Calu3 (cell line): ENCODE results near the gene KRT32. TPM values are rescaled to one million over a fixed set of nuclear protein-coding genes. Genes with fewer than 3 reads are reported as not detected.

Experiments
- BruUV-seq: library from RNA; stranded (reverse); fragments of 400-500 nt; replicated peaks from 2 replicates; lab custom pipeline; 2021; lab: Mats Ljungman, UMichigan
- CTCF ChIA-PET: fragments of 300-600 bp; sonication (Branson Sonifier 250); formaldehyde crosslinking; loops from one replicate; lab custom pipeline; 2022; ENCODE audit warnings: antibody characterized with exemption; lab: Charles Lee
- DNase-seq: peaks from one replicate; pipeline ENCODE4 v3.0.0; 2022
- H3K27ac Mint-ChIP-seq: one replicate; pipeline ENCODE4 v1.8.0; 2022; ENCODE audit warnings: mixed read lengths; ENCODE audit not compliant: unreplicated experiment
- H3K27me3 Mint-ChIP-seq: one replicate; pipeline ENCODE4 v1.8.0; 2022; ENCODE audit warnings: mixed read lengths; ENCODE audit not compliant: unreplicated experiment
- H3K36me3 Mint-ChIP-seq: one replicate; pipeline ENCODE4 v1.8.0; 2022; ENCODE audit warnings: mild to moderate bottlenecking, moderate library complexity, mixed read lengths; ENCODE audit not compliant: insufficient read depth, unreplicated experiment
- H3K4me1 Mint-ChIP-seq: one replicate; pipeline ENCODE4 v1.8.0; 2022; ENCODE audit warnings: mild to moderate bottlenecking, low read depth, mixed read lengths; ENCODE audit not compliant: unreplicated experiment
- H3K4me3 Mint-ChIP-seq: one replicate; pipeline ENCODE4 v1.8.0; 2022; ENCODE audit warnings: mild to moderate bottlenecking, low read depth, moderate library complexity, mixed read lengths; ENCODE audit not compliant: unreplicated experiment
- H3K9me3 Mint-ChIP-seq: one replicate; pipeline ENCODE4 v1.8.0; 2022; ENCODE audit warnings: low read depth, mixed read lengths; ENCODE audit not compliant: unreplicated experiment
- CTCF ChIP-seq: fragments of 200-600 bp; IDR thresholded peaks from one replicate; pipeline ENCODE4 v1.8.0; 2022; ENCODE audit warnings: antibody characterized with exemption; ENCODE audit not compliant: unreplicated experiment
- intact Hi-C: fragments of 100-400 bp; cut with micrococcal nuclease; formaldehyde crosslinking; loops from one replicate; pipeline ENCODE4 v1.10.0; 2022; ENCODE audit not compliant: unreplicated experiment
- total RNA-seq: library from RNA; stranded (reverse); gene quantifications from 2 replicates; pipeline ENCODE4 v1.2.3, GENCODE V29; 2022

The KRT32 gene
- total RNA-seq, 1 experiment from 2014 or later: not detected

GRCh38 chr17:41439375-41439774 lies 27.8 kb downstream of the KRT32 start:
- Mint-ChIP-seq H3K9me3 (no peaks in the 10 kb centered on the region), H3K36me3 (no peaks in the 10 kb centered on the region), H3K4me1 (peaks cover 8% of the 10 kb centered on the region), H3K27ac (no peak overlapping the region), H3K27me3 (peaks cover 20% of the 10 kb centered on the region), H3K4me3 (no peak overlapping the region)
- no TSS peak for BruUV-seq
- CTCF ChIA-PET: interaction anchor here (2.0 kb wide), 1 partner anchor 21 kb away, joined by 7 read pairs; no protein-coding TSS in a partner anchor
- DNase-seq: no peak
- intact Hi-C loops: no loop called here
- no peak for TF ChIP-seq CTCF

GRCh38 chr17:41437769-41438168 lies 29.4 kb downstream of the KRT32 start:
- BruUV-seq: no TSS peak
- TF ChIP-seq CTCF: no peak
- H3K4me1 Mint-ChIP-seq: peaks cover 8% of the 10 kb centered on the region
- CTCF ChIA-PET: no interaction called here
- no peak for DNase-seq
- H3K4me3 Mint-ChIP-seq: no peak overlapping the region
- H3K36me3 Mint-ChIP-seq: no peaks in the 10 kb centered on the region
- peaks cover 4% of the 10 kb centered on the region for H3K27me3 Mint-ChIP-seq
- intact Hi-C loops: no loop called here
- H3K27ac Mint-ChIP-seq: no peak overlapping the region
- no peaks in the 10 kb centered on the region for H3K9me3 Mint-ChIP-seq

GRCh38 chr17:41437254-41437653 lies 29.9 kb downstream of the KRT32 start:
- TF ChIP-seq CTCF: no peak
- intact Hi-C loops: no loop called here
- H3K4me1 Mint-ChIP-seq: peaks cover 8% of the 10 kb centered on the region
- CTCF ChIA-PET: no interaction called here
- BruUV-seq: no TSS peak
- H3K27ac Mint-ChIP-seq: no peak overlapping the region
- H3K27me3 Mint-ChIP-seq: no peaks in the 10 kb centered on the region
- no peaks in the 10 kb centered on the region for H3K36me3 Mint-ChIP-seq
- no peak for DNase-seq
- H3K4me3 Mint-ChIP-seq: no peak overlapping the region
- H3K9me3 Mint-ChIP-seq: no peaks in the 10 kb centered on the region

GRCh38 chr17:41434415-41434814 lies 32.8 kb downstream of the KRT32 start:
- Mint-ChIP-seq H3K27me3 (no peaks in the 10 kb centered on the region), H3K4me3 (no peak overlapping the region), H3K27ac (no peak overlapping the region), H3K4me1 (peaks cover 5% of the 10 kb centered on the region), H3K36me3 (no peaks in the 10 kb centered on the region), H3K9me3 (no peaks in the 10 kb centered on the region)
- intact Hi-C loops: no loop called here
- BruUV-seq: no TSS peak
- no peak for DNase-seq
- CTCF ChIA-PET: interaction anchor here (1.2 to 2.5 kb wide), 3 partner anchors 17 to 115 kb away, joined by 3 to 11 read pairs (median 5); no protein-coding TSS in a partner anchor
- TF ChIP-seq CTCF: no peak
